T-cell (primary cell): ENCODE data around the gene RMP24.
A peak's percentile ranks its signal among the peaks of the same experiment; 100 is the strongest.
"Not testable (repeated sequence)": the region's sequence is repeated elsewhere in the genome, so short reads cannot be mapped to it uniquely, and the experiment has no call there.

Experiments
- ATAC-seq, 4 experiments: fragments of 200-7000 bp in 3 of 4; fragments of 150-1000 bp in 1 of 4; cut with Tn5 transposase; replicated peaks in 1 of 4; 1 replicate in 3 of 4; 2 replicates in 1 of 4; pipeline ENCODE4 v1.10.0; 2021; ENCODE audit warnings: moderate library complexity in 3 of 4, mild to moderate bottlenecking in 2 of 4, moderate number of reproducible peaks in 1 of 4
- CTCF ChIA-PET, 2 donors: fragments of 300-600 bp; sonication (Branson Sonifier 250); formaldehyde crosslinking; loops; one replicate each; lab custom pipeline; 2022; ENCODE audit warnings: antibody characterized with exemption in 2 of 2; lab: Charles Lee
- POLR2A ChIA-PET, 2 donors: fragments of 300-600 bp; sonication (Branson Sonifier 250); formaldehyde crosslinking; loops; one replicate each; lab custom pipeline; 2022; ENCODE audit warnings: antibody characterized with exemption in 2 of 2; lab: Charles Lee
- DNase-seq, 35 experiments: peaks; one replicate each; pipeline versions ENCODE4 v3.0.0 to v3.0.0-alpha.2; 2013 to 2023
- H3K27ac ChIP-seq: one replicate; pipeline ENCODE4 v1.5.1; 2013; ENCODE audit warnings: low read length
- H3K27me3 ChIP-seq, 2 experiments: replicated peaks in 1 of 2; 1 replicate in 1 of 2; 2 replicates in 1 of 2; pipeline versions ENCODE4 v1.6.1 to v1.7.0; 2013; ENCODE audit warnings: low read length in 1 of 2, mixed read lengths in 1 of 2; ENCODE audit not compliant: control insufficient read depth in 2 of 2, insufficient read depth in 2 of 2; ENCODE audit errors: extremely low read depth in 1 of 2
- H3K36me3 ChIP-seq, 2 donors: 1 replicate in 1 of 2; 2 replicates in 1 of 2; pipeline versions ENCODE4 v1.6.1 to v1.7.0; 2013; ENCODE audit warnings: low read length in 1 of 2; ENCODE audit not compliant: control insufficient read depth in 2 of 2, insufficient read depth in 1 of 2; ENCODE audit errors: extremely low read depth in 1 of 2
- H3K4me1 ChIP-seq, 2 experiments: 1 replicate in 1 of 2; 2 replicates in 1 of 2; pipeline versions ENCODE4 v1.6.1 to v1.7.0; 2013; ENCODE audit warnings: low read length in 2 of 2, mixed read lengths in 1 of 2; ENCODE audit not compliant: insufficient read depth in 2 of 2, control insufficient read depth in 1 of 2; ENCODE audit errors: extremely low read depth in 1 of 2
- H3K4me3 ChIP-seq, 2 donors: 1 replicate in 1 of 2; 2 replicates in 1 of 2; pipeline versions ENCODE4 v1.5.1 to v1.7.0; 2013; ENCODE audit warnings: mild to moderate bottlenecking in 2 of 2, low read length in 1 of 2, moderate library complexity in 1 of 2; ENCODE audit not compliant: control insufficient read depth in 1 of 2; ENCODE audit errors: extremely low read depth in 1 of 2
- H3K9me3 ChIP-seq: 2 replicates; pipeline ENCODE4 v1.7.0; 2013
- H3K27ac Mint-ChIP-seq, 2 donors: one replicate each; pipeline ENCODE4 v1.8.0; 2020 to 2021; ENCODE audit warnings: mild to moderate bottlenecking in 2 of 2, mixed read lengths in 2 of 2
- H3K27me3 Mint-ChIP-seq, 2 donors: one replicate each; pipeline ENCODE4 v1.8.0; 2021 to 2022; ENCODE audit warnings: mixed read lengths in 2 of 2
- H3K36me3 Mint-ChIP-seq: one replicate; pipeline ENCODE4 v1.8.0; 2021; ENCODE audit warnings: mixed read lengths
- H3K4me1 Mint-ChIP-seq, 3 donors: one replicate each; pipeline ENCODE4 v1.8.0; 2020 to 2022; ENCODE audit warnings: mixed read lengths in 3 of 3, mild to moderate bottlenecking in 1 of 3
- H3K4me3 Mint-ChIP-seq, 3 donors: one replicate each; pipeline ENCODE4 v1.8.0; 2020 to 2022; ENCODE audit warnings: mild to moderate bottlenecking in 3 of 3, mixed read lengths in 3 of 3, moderate library complexity in 3 of 3
- H3K9me3 Mint-ChIP-seq, 3 donors: one replicate each; pipeline ENCODE4 v1.8.0; 2020 to 2022; ENCODE audit warnings: mixed read lengths in 3 of 3
- WGBS: methylation state at CpG from one replicate; pipeline ENCODE4 v1.1.5; 2013; ENCODE audit warnings: missing lambda C conversion rate; ENCODE audit not compliant: insufficient coverage; 5-methylcytosine and 5-hydroxymethylcytosine counted together

RMP24 gene

GRCh38 chr18:35956226-35956625 is 16.3 kb upstream of the RMP24 start:
- ChIA-PET POLR2A (no interaction called here), CTCF (no interaction called here)
- no CpG with 5 or more reads among the region's 3 CpGs for WGBS
- H3K4me1 Mint-ChIP-seq, result no peaks in the 10 kb centered on the region
- H3K27me3 ChIP-seq, result peaks cover 0 to 5% of the 10 kb centered on the region in 2 experiments
- no peak overlapping the region for H3K4me3 Mint-ChIP-seq
- no peaks in the 10 kb centered on the region for H3K36me3 ChIP-seq
- ATAC-seq, result no peak
- no peaks in the 10 kb centered on the region for H3K4me1 ChIP-seq
- H3K27ac ChIP-seq, result no peak overlapping the region
- H3K27ac Mint-ChIP-seq, result no peak overlapping the region
- no peaks in the 10 kb centered on the region for H3K36me3 Mint-ChIP-seq
- H3K9me3 ChIP-seq, result no peaks in the 10 kb centered on the region
- H3K27me3 Mint-ChIP-seq, result peaks cover 19 to 35% of the 10 kb centered on the region in 2 donors
- peaks cover 0 to 14% (median 0%) of the 10 kb centered on the region in 3 donors for H3K9me3 Mint-ChIP-seq
- no peak overlapping the region for H3K4me3 ChIP-seq
- DNase-seq, result no peak

- Histone ChIP-seq H3K27ac (no peak overlapping the region), H3K4me1 (no peaks in the 10 kb centered on the region), H3K36me3 (no peaks in the 10 kb centered on the region), H3K27me3 (peaks cover 0 to 7% of the 10 kb centered on the region in 2 experiments), H3K4me3 (no peak overlapping the region), H3K9me3 (no peaks in the 10 kb centered on the region)
- DNase-seq, result no peak
- H3K4me1 Mint-ChIP-seq, result peaks cover 0 to 2% (median 0%) of the 10 kb centered on the region in 3 donors
- no peaks in the 10 kb centered on the region for H3K36me3 Mint-ChIP-seq
- no peak overlapping the region for H3K27ac Mint-ChIP-seq
- 86% methylated on average over 1 of the region's 2 CpGs for WGBS
- POLR2A ChIA-PET, result no interaction called here
- H3K9me3 Mint-ChIP-seq, result peaks cover 0 to 14% (median 0%) of the 10 kb centered on the region in 3 donors
- no peak overlapping the region for H3K4me3 Mint-ChIP-seq
- CTCF ChIA-PET, result no interaction called here
- no peak for ATAC-seq
- peaks cover 4 to 14% of the 10 kb centered on the region in 2 donors for H3K27me3 Mint-ChIP-seq
Observed at GRCh38 chr18:35962320-35962719, 10.2 kb upstream of the RMP24 start.

DNA sequence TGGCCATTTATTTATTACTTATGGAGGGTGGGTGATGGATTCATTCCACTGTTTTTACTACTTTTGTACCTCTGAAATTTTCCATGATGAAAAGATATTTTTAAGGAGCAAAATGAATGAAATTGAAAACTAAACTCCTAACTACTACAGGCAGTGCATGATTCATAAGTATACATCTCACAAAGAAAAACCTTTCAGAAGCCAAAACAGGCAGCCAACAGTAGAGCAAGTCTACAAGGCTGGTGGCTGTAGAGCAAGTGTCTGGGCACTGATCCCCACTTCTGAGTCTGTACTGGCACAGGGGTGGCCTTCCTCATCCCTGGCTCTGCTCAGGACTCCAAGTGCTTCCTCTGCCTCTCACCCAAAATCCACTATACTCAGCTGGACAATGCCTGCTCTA is 8.2 kb upstream of the RMP24 start:
- peaks cover 0 to 1% of the 10 kb centered on the region in 2 donors for H3K27me3 Mint-ChIP-seq
- Histone ChIP-seq H3K4me3 (no peak overlapping the region), H3K27ac (no peak overlapping the region), H3K9me3 (no peaks in the 10 kb centered on the region), H3K27me3 (peaks cover 0 to 4% of the 10 kb centered on the region in 2 experiments), H3K36me3 (no peaks in the 10 kb centered on the region), H3K4me1 (peaks cover 4 to 6% of the 10 kb centered on the region in 2 experiments)
- DNase-seq, result no peak
- peaks cover 0 to 7% (median 0%) of the 10 kb centered on the region in 3 donors for H3K9me3 Mint-ChIP-seq
- no peak overlapping the region for H3K27ac Mint-ChIP-seq
- CTCF ChIA-PET, result interaction anchor here in 1 of 2 donors (0.5 kb wide), 1 partner anchor 98 kb away, joined by 3 read pairs; no protein-coding TSS in a partner anchor
- POLR2A ChIA-PET, result interaction anchor here in 1 of 2 donors (0.6 kb wide), 1 partner anchor 33 kb away, joined by 5 read pairs; no protein-coding TSS in a partner anchor
- no peak overlapping the region for H3K4me3 Mint-ChIP-seq
- ATAC-seq, result no peak
- no peaks in the 10 kb centered on the region for H3K36me3 Mint-ChIP-seq
- H3K4me1 Mint-ChIP-seq, result peaks cover 12 to 18% (median 15%) of the 10 kb centered on the region in 3 donors

DNA sequence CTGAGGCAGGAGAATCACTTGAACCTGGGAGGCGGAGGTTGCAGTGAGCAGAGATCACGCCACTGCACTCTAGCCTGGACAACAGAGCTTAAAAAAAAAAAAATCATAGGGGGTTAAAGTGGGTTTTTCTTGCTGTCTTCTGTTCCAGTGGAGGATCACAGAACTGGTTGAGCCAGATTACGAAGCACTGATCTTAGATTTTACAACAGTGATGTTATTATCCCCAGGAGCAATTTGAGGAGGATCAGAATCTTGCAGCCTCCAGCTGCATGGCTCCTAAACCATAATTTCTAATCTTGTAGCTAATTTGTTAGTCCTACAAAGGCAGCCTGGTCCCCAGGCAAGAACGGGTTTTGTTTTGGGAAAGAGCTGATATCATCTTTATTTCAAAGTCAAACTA is 4.6 kb upstream of the RMP24 start:
- H3K9me3 ChIP-seq, H3K36me3 ChIP-seq, H3K27me3 ChIP-seq, H3K4me3 ChIP-seq, H3K36me3 Mint-ChIP-seq, H3K27ac ChIP-seq, POLR2A ChIA-PET, H3K27me3 Mint-ChIP-seq, DNase-seq, ATAC-seq, H3K9me3 Mint-ChIP-seq: not testable (repeated sequence)
- peak overlapping the region in 1 of 3 donors; percentile 72 for H3K4me3 Mint-ChIP-seq
- H3K27ac Mint-ChIP-seq, result peak overlapping the region; percentile 74 to 81
- 100% methylated on average over 2 of the region's 4 CpGs for WGBS
- peaks cover 38 to 40% (median 40%) of the 10 kb centered on the region in 3 donors for H3K4me1 Mint-ChIP-seq
- CTCF ChIA-PET, result interaction anchor here in 1 of 2 donors (1.0 kb wide), 1 partner anchor 861 kb away, joined by 5 read pairs; the partner anchor contains the start of gene KIAA1328
- H3K4me1 ChIP-seq, result peaks cover 18 to 23% of the 10 kb centered on the region in 2 experiments

- WGBS, result 66% methylated on average over 5 of the region's 9 CpGs
- Histone ChIP-seq H3K36me3 (no peaks in the 10 kb centered on the region), H3K27ac (no peak overlapping the region), H3K9me3 (no peaks in the 10 kb centered on the region), H3K27me3 (peaks cover 0 to 2% of the 10 kb centered on the region in 2 experiments), H3K4me3 (no peak overlapping the region), H3K4me1 (peaks cover 19 to 28% of the 10 kb centered on the region in 2 experiments)
- H3K36me3 Mint-ChIP-seq, result peaks cover 6% of the 10 kb centered on the region
- no peaks in the 10 kb centered on the region for H3K9me3 Mint-ChIP-seq
- peak overlapping the region; percentile 92 to 96 for H3K27ac Mint-ChIP-seq
- H3K4me1 Mint-ChIP-seq, result peaks cover 43 to 45% (median 45%) of the 10 kb centered on the region in 3 donors
- CTCF ChIA-PET, result interaction anchor here in 1 of 2 donors (1.0 kb wide), 1 partner anchor 861 kb away, joined by 5 read pairs; the partner anchor contains the start of gene KIAA1328
- POLR2A ChIA-PET, result no interaction called here
- peak overlapping the region in 1 of 3 donors; percentile 72 for H3K4me3 Mint-ChIP-seq
- H3K27me3 Mint-ChIP-seq, result no peaks in the 10 kb centered on the region
- ATAC-seq, result no peak
- DNase-seq, result no peak
Observed at GRCh38 chr18:35968278-35968880, 4.1 kb upstream of the RMP24 start.

DNA sequence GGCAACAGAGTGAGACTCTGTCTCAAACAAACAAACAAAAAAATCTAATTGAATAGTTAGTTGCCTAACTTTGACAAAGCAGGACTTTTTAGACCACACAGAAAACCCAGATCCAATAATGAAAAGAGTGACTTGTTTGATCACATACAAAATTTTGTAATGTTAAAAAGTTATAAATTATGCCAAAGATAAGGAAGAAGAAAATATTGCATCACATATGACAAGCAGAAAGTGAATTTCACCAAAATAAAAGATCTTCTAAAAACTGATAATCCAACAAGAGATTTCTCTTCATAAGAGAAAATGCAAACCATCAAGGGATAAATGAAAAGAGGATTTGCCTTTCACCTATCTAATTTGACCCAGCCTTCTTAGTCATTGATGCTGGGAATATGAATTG is 2.8 kb upstream of the RMP24 start:
- Histone ChIP-seq H3K4me1 (peaks cover 22 to 34% of the 10 kb centered on the region in 2 experiments), H3K4me3 (no peak overlapping the region), H3K27me3 (no peaks in the 10 kb centered on the region), H3K27ac (peak overlapping the region; percentile 74), H3K36me3 (no peaks in the 10 kb centered on the region), H3K9me3 (no peaks in the 10 kb centered on the region)
- Mint-ChIP-seq H3K36me3 (peaks cover 10% of the 10 kb centered on the region), H3K27ac (peak overlapping the region; percentile 92 to 96), H3K9me3 (no peaks in the 10 kb centered on the region), H3K4me3 (peak overlapping the region; percentile 26 to 72 (median 47)), H3K27me3 (no peaks in the 10 kb centered on the region), H3K4me1 (peaks cover 55 to 57% (median 56%) of the 10 kb centered on the region in 3 donors)
- DNase-seq (no peak), ATAC-seq (no peak)
- CTCF ChIA-PET, result no interaction called here
- POLR2A ChIA-PET, result interaction anchor here in 1 of 2 donors (0.6 kb wide), 1 partner anchor 927 kb away, joined by 3 read pairs; no protein-coding TSS in a partner anchor
